PC-9 (cell line): ENCODE measurements around the gene PRIM1. TPM values are rescaled to one million over a fixed set of nuclear protein-coding genes. Genes with fewer than 3 reads are reported as not detected.
A peak's percentile ranks its signal among the peaks of the same experiment; 100 is the strongest.

Experiments used
- BruUV-seq: library from RNA; stranded (reverse); fragments of 400-500 nt; replicated peaks from 2 replicates; lab custom pipeline; 2021; lab: Mats Ljungman, UMichigan
- CTCF ChIA-PET: fragments of 300-600 bp; sonication (Branson Sonifier 250); formaldehyde crosslinking; loops from one replicate; lab custom pipeline; 2022; ENCODE audit warnings: antibody characterized with exemption; lab: Charles Lee
- POLR2A ChIA-PET: fragments of 300-600 bp; sonication (Branson Sonifier 250); formaldehyde crosslinking; loops from one replicate; lab custom pipeline; 2022; ENCODE audit warnings: antibody characterized with exemption; ENCODE audit not compliant: unreplicated experiment; lab: Charles Lee
- DNase-seq, 2 experiments: peaks; one replicate each; pipeline versions ENCODE4 v3.0.0 to v3.0.0-alpha.2; 2015 to 2022; ENCODE audit warnings: mixed read lengths in 1 of 2
- H2AFZ ChIP-seq: fragments of 200-600 bp; sonication (generic); 2 replicates; pipeline ENCODE4 v1.8.1; 2017; ENCODE audit warnings: antibody characterized with exemption
- H3F3A ChIP-seq: fragments of 200-600 bp; sonication (generic); 2 replicates; pipeline ENCODE4 v1.8.1; 2017; ENCODE audit warnings: antibody characterized with exemption, mild to moderate bottlenecking, low read depth; ENCODE audit not compliant: insufficient read depth
- H3K27ac ChIP-seq: fragments of 200-600 bp; sonication (generic); 2 replicates; pipeline ENCODE4 v1.6.1; 2016; ENCODE audit warnings: mixed run types
- H3K27me3 ChIP-seq: fragments of 200-600 bp; sonication (generic); 2 replicates; pipeline ENCODE4 v1.6.1; 2016; ENCODE audit warnings: low read depth, mixed run types; ENCODE audit not compliant: insufficient read depth
- H3K36me3 ChIP-seq: fragments of 200-600 bp; sonication (generic); 2 replicates; pipeline ENCODE4 v1.6.1; 2016; ENCODE audit warnings: low read depth, mixed run types
- H3K4me1 ChIP-seq: fragments of 200-600 bp; sonication (generic); replicated peaks from 2 replicates; pipeline ENCODE4 v1.6.1; 2016; ENCODE audit warnings: mixed run types; ENCODE audit not compliant: insufficient read depth
- H3K4me2 ChIP-seq: fragments of 200-600 bp; sonication (generic); 2 replicates; pipeline ENCODE4 v1.6.1; 2017; ENCODE audit warnings: mixed run types
- H3K4me3 ChIP-seq: fragments of 200-600 bp; sonication (generic); 2 replicates; pipeline ENCODE4 v1.6.1; 2016; ENCODE audit warnings: mixed run types
- H3K79me2 ChIP-seq: fragments of 200-600 bp; sonication (generic); 2 replicates; pipeline ENCODE4 v1.6.1; 2017; ENCODE audit warnings: low read depth, mixed run types
- H3K9me2 ChIP-seq: fragments of 200-600 bp; sonication (generic); 2 replicates; pipeline ENCODE4 v1.8.1; 2017; ENCODE audit warnings: mild to moderate bottlenecking; ENCODE audit not compliant: insufficient read depth
- H3K9me3 ChIP-seq: fragments of 200-600 bp; sonication (generic); 2 replicates; pipeline ENCODE4 v1.8.1; 2016; ENCODE audit warnings: low read depth; ENCODE audit not compliant: insufficient read depth
- H4K20me1 ChIP-seq: fragments of 200-600 bp; sonication (generic); 2 replicates; pipeline ENCODE4 v1.8.1; 2017; ENCODE audit not compliant: insufficient read depth
- CTCF ChIP-seq: fragments of 200-600 bp; sonication (generic); conservative IDR thresholded peaks from 2 replicates; pipeline ENCODE4 v1.6.1; 2017; ENCODE audit warnings: mixed run types, antibody characterized with exemption, mild to moderate bottlenecking, moderate library complexity
- EZH2 ChIP-seq: fragments of 200-600 bp; sonication (generic); IDR thresholded peaks from 2 replicates; pipeline ENCODE4 v1.8.0; 2017; ENCODE audit warnings: antibody characterized with exemption, low read depth
- intact Hi-C: fragments of 100-400 bp; cut with micrococcal nuclease; formaldehyde crosslinking; loops from one replicate; pipeline ENCODE4 v1.10.0; 2022; ENCODE audit not compliant: unreplicated experiment
- total RNA-seq: library from RNA; stranded (reverse); gene quantifications from 2 replicates; pipeline ENCODE4 v1.2.3, GENCODE V29; 2021

PRIM1 gene
- total RNA-seq, 1 experiment from 2014 or later: 35.8 TPM

GRCh38 chr12:56723889-56724700, 28.0 kb downstream of the PRIM1 start:
- H4K20me1 ChIP-seq: peaks cover 49% of the 10 kb centered on the region
- DNase-seq: no peak
- intact Hi-C loops: loop anchor here (2.0 to 10.0 kb wide), 2 partner anchors 59 to 87 kb away; no protein-coding TSS in a partner anchor
- no peaks in the 10 kb centered on the region for H3K9me2 ChIP-seq
- H3K27ac ChIP-seq: peak overlapping the region; percentile 94
- ChIA-PET POLR2A (interaction anchor here (0.7 kb wide), 1 partner anchor 221 kb away, joined by 4 read pairs; no protein-coding TSS in a partner anchor), CTCF (no interaction called here)
- peak overlapping the region; percentile 99 for H3K4me3 ChIP-seq
- H3K27me3 ChIP-seq: no peaks in the 10 kb centered on the region
- no peaks in the 10 kb centered on the region for H3K9me3 ChIP-seq
- peaks cover 59% of the 10 kb centered on the region for H3K79me2 ChIP-seq
- peaks cover 49% of the 10 kb centered on the region for H3K4me1 ChIP-seq
- peaks cover 70% of the 10 kb centered on the region for H3F3A ChIP-seq
- no TSS peak for BruUV-seq
- peak overlapping the region; percentile 98 for H3K4me2 ChIP-seq
- H2AFZ ChIP-seq: no peak overlapping the region
- peaks cover 48% of the 10 kb centered on the region for H3K36me3 ChIP-seq
- TF ChIP-seq CTCF (no peak), EZH2 (no peak)

- ChIA-PET POLR2A (interaction anchor here (0.7 kb wide), 1 partner anchor 220 kb away, joined by 4 read pairs; no protein-coding TSS in a partner anchor), CTCF (no interaction called here)
- H3K4me3 ChIP-seq: peak overlapping the region; percentile 99
- intact Hi-C loops: loop anchor here (10.0 kb wide), 1 partner anchor 59 kb away; no protein-coding TSS in a partner anchor
- TF ChIP-seq EZH2: no peak
- no peak for TF ChIP-seq CTCF
- peaks cover 66% of the 10 kb centered on the region for H3K79me2 ChIP-seq
- H3F3A ChIP-seq: peaks cover 75% of the 10 kb centered on the region
- DNase-seq: no peak
- peaks cover 49% of the 10 kb centered on the region for H3K4me1 ChIP-seq
- H2AFZ ChIP-seq: no peak overlapping the region
- BruUV-seq: no TSS peak
- no peaks in the 10 kb centered on the region for H3K9me2 ChIP-seq
- peaks cover 54% of the 10 kb centered on the region for H4K20me1 ChIP-seq
- H3K9me3 ChIP-seq: no peaks in the 10 kb centered on the region
- H3K27ac ChIP-seq: peak overlapping the region; percentile 94
- H3K36me3 ChIP-seq: peaks cover 50% of the 10 kb centered on the region
- H3K4me2 ChIP-seq: peak overlapping the region; percentile 98
- H3K27me3 ChIP-seq: no peaks in the 10 kb centered on the region
Observed at GRCh38 chr12:56723352-56723751, 28.8 kb downstream of the PRIM1 start.

GRCh38 chr12:56722832-56723231, 29.3 kb downstream of the PRIM1 start:
- Histone ChIP-seq H3K27ac (peak overlapping the region; percentile 94), H3K4me2 (peak overlapping the region; percentile 98), H3F3A (peaks cover 75% of the 10 kb centered on the region), H3K4me1 (peaks cover 49% of the 10 kb centered on the region), H3K9me3 (no peaks in the 10 kb centered on the region), H3K9me2 (no peaks in the 10 kb centered on the region), H4K20me1 (peaks cover 54% of the 10 kb centered on the region), H3K36me3 (peaks cover 50% of the 10 kb centered on the region), H3K27me3 (no peaks in the 10 kb centered on the region), H3K4me3 (peak overlapping the region; percentile 99), H2AFZ (no peak overlapping the region), H3K79me2 (peaks cover 66% of the 10 kb centered on the region)
- intact Hi-C loops: loop anchor here (10.0 kb wide), 1 partner anchor 58 kb away; no protein-coding TSS in a partner anchor
- ChIA-PET CTCF (interaction anchor here (1.6 kb wide), 1 partner anchor 86 kb away, joined by 5 read pairs; no protein-coding TSS in a partner anchor), POLR2A (no interaction called here)
- BruUV-seq: no TSS peak
- DNase-seq: peak in 1 of 2 experiments; percentile 48
- TF ChIP-seq CTCF: no peak
- no peak for TF ChIP-seq EZH2
